Neural cell (in vitro differentiated cells): ENCODE results near the gene CHURC1. TPM values are rescaled to one million over a fixed set of nuclear protein-coding genes. Genes with fewer than 3 reads are reported as not detected.

Experiments used
- H2AFZ ChIP-seq: fragments of 200-600, 300-800 bp; sonication (generic), shearing (Covaris generic); 2 replicates; pipeline ENCODE4 v1.6.0; 2014; ENCODE audit warnings: low read depth, mild to moderate bottlenecking, antibody characterized with exemption, low read length, moderate library complexity
- H3F3A ChIP-seq: fragments of 200-600 bp; shearing (Covaris generic); 2 replicates; pipeline ENCODE4 v1.6.1; 2016; ENCODE audit warnings: mild to moderate bottlenecking, moderate library complexity, mixed read lengths, antibody characterized with exemption, low read length; ENCODE audit not compliant: insufficient read depth, poor library complexity, severe bottlenecking
- H3K27ac ChIP-seq: fragments of 200-600, 300-800 bp; sonication (generic), shearing (Covaris generic); 2 replicates; pipeline ENCODE4 v1.5.1; 2014; ENCODE audit warnings: mild to moderate bottlenecking, low read length, moderate library complexity
- H3K27me3 ChIP-seq: fragments of 300-800, 200-600 bp; sonication (generic), shearing (Covaris generic); 2 replicates; pipeline ENCODE4 v1.6.0; 2014; ENCODE audit warnings: mild to moderate bottlenecking, low read depth, low read length, moderate library complexity; ENCODE audit not compliant: insufficient read depth
- H3K36me3 ChIP-seq: fragments of 300-800, 200-600 bp; sonication (generic), shearing (Covaris generic); 2 replicates; pipeline ENCODE4 v1.5.1; 2014; ENCODE audit warnings: mild to moderate bottlenecking, antibody characterized with exemption, low read length, moderate library complexity; ENCODE audit not compliant: insufficient read depth
- H3K4me2 ChIP-seq: fragments of 300-800, 200-600 bp; sonication (generic), shearing (Covaris generic); 2 replicates; pipeline ENCODE4 v1.6.0; 2014; ENCODE audit warnings: mild to moderate bottlenecking, low read length
- H3K4me3 ChIP-seq: fragments of 300-800, 200-600 bp; sonication (generic), shearing (Covaris generic); 2 replicates; pipeline ENCODE4 v1.5.1; 2014; ENCODE audit warnings: mild to moderate bottlenecking, low read length, moderate library complexity
- H3K79me2 ChIP-seq: fragments of 200-600 bp; shearing (Covaris generic); replicated peaks from 2 replicates; pipeline ENCODE4 v1.6.0; 2014; ENCODE audit warnings: mild to moderate bottlenecking, low read length, moderate library complexity; ENCODE audit not compliant: insufficient read depth
- H3K9ac ChIP-seq: fragments of 300-800, 200-600 bp; sonication (generic), shearing (Covaris generic); 2 replicates; pipeline ENCODE4 v1.6.1; 2016; ENCODE audit warnings: mild to moderate bottlenecking, low read length, mixed read lengths
- H3K9me2 ChIP-seq: fragments of 200-600 bp; shearing (Covaris generic); 2 replicates; pipeline ENCODE4 v1.6.1; 2016; ENCODE audit warnings: mild to moderate bottlenecking, low read length, mixed read lengths; ENCODE audit not compliant: insufficient read depth
- H3K9me3 ChIP-seq: fragments of 200-600, 300-800 bp; sonication (generic), shearing (Covaris generic); 2 replicates; pipeline ENCODE4 v1.6.1; 2016; ENCODE audit warnings: mild to moderate bottlenecking, mixed run types, low read length, moderate library complexity, mixed read lengths
- H4K20me1 ChIP-seq: fragments of 200-600 bp; shearing (Covaris generic); 2 replicates; pipeline ENCODE4 v1.6.1; 2016; ENCODE audit warnings: mild to moderate bottlenecking, mixed run types; ENCODE audit not compliant: insufficient read depth
- EP300 ChIP-seq: fragments of 450-650 bp; conservative IDR thresholded peaks from 2 replicates; pipeline ENCODE4 v1.6.1; 2014; ENCODE audit warnings: antibody characterized with exemption, mild to moderate bottlenecking, moderate library complexity; ENCODE audit not compliant: poor library complexity, severe bottlenecking
- EZH2 ChIP-seq: fragments of 200-600, 300-800 bp; shearing (Covaris generic), sonication (generic); IDR thresholded peaks from 2 replicates; pipeline ENCODE4 v1.6.1; 2014; ENCODE audit warnings: antibody characterized with exemption, low read length, borderline replicate concordance, mild to moderate bottlenecking; ENCODE audit not compliant: insufficient read depth, poor library complexity, severe bottlenecking
- MXI1 ChIP-seq: fragments of 450-650 bp; conservative IDR thresholded peaks from 2 replicates; pipeline ENCODE4 v1.6.1; 2014; ENCODE audit warnings: antibody characterized with exemption, mild to moderate bottlenecking; ENCODE audit not compliant: poor library complexity, severe bottlenecking
- POLR2AphosphoS5 ChIP-seq: IDR thresholded peaks from 2 replicates; pipeline ENCODE4 v1.6.1; 2012
- RAD21 ChIP-seq: fragments of 450-650 bp; conservative IDR thresholded peaks from 2 replicates; pipeline ENCODE4 v1.6.1; 2014; ENCODE audit warnings: antibody characterized with exemption, mild to moderate bottlenecking, moderate library complexity
- SMC3 ChIP-seq: fragments of 450-650 bp; conservative IDR thresholded peaks from 2 replicates; pipeline ENCODE4 v1.6.1; 2014; ENCODE audit warnings: antibody characterized with exemption, mild to moderate bottlenecking, moderate library complexity; ENCODE audit not compliant: poor library complexity
- TAF1 ChIP-seq: IDR thresholded peaks from 2 replicates; pipeline ENCODE4 v1.6.1; 2012; ENCODE audit warnings: low read depth
- polyA plus RNA-seq: library from polyadenylated mRNA; depleted of rRNA; stranded (reverse); fragments of >200 nt; gene quantifications from 2 replicates; pipeline ENCODE4 v1.2.3, GENCODE V29; 2014
- TF ChIP-seq, protein P1 (sequence below): IDR thresholded peaks from 2 replicates; pipeline ENCODE4 v1.6.1; 2012; ENCODE audit warnings: borderline replicate concordance
- TF ChIP-seq, protein P2 (sequence below): fragments of 450-650 bp; IDR thresholded peaks from 2 replicates; pipeline ENCODE4 v1.5.1; 2014; ENCODE audit warnings: antibody characterized with exemption, mild to moderate bottlenecking, moderate library complexity; ENCODE audit not compliant: poor library complexity, severe bottlenecking

Gene CHURC1
- polyA plus RNA-seq, 1 donor from 2014 or later, result 69.5 TPM

DNA sequence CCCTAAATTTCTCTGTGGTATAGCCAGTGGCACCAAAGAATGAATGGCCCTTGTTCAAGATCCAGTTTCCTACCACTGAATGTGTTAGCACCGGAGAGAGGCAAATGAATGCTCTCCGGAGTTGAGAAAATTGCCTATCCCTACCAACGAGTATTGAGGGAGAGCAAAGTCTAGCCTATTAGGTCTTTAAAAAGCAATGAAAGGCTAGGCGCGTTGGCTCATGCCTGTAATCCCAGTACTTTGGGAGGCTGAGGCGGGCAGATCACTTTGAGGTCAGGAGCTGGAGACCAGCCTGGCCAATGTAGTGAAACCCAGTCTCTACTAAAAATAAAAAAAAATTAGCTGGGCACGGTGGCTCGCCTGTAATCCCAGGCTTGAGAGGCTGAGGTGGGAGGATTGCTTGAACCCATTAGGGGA lies 58.8 kb downstream of the CHURC1 start:
- TF ChIP-seq TAF1 (no peak), RAD21 (no peak), EZH2 (no peak), SMC3 (no peak), POLR2AphosphoS5 (no peak), EP300 (no peak), MXI1 (no peak)
- TF ChIP-seq, protein P1, sequence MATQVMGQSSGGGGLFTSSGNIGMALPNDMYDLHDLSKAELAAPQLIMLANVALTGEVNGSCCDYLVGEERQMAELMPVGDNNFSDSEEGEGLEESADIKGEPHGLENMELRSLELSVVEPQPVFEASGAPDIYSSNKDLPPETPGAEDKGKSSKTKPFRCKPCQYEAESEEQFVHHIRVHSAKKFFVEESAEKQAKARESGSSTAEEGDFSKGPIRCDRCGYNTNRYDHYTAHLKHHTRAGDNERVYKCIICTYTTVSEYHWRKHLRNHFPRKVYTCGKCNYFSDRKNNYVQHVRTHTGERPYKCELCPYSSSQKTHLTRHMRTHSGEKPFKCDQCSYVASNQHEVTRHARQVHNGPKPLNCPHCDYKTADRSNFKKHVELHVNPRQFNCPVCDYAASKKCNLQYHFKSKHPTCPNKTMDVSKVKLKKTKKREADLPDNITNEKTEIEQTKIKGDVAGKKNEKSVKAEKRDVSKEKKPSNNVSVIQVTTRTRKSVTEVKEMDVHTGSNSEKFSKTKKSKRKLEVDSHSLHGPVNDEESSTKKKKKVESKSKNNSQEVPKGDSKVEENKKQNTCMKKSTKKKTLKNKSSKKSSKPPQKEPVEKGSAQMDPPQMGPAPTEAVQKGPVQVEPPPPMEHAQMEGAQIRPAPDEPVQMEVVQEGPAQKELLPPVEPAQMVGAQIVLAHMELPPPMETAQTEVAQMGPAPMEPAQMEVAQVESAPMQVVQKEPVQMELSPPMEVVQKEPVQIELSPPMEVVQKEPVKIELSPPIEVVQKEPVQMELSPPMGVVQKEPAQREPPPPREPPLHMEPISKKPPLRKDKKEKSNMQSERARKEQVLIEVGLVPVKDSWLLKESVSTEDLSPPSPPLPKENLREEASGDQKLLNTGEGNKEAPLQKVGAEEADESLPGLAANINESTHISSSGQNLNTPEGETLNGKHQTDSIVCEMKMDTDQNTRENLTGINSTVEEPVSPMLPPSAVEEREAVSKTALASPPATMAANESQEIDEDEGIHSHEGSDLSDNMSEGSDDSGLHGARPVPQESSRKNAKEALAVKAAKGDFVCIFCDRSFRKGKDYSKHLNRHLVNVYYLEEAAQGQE, result no peak
- H3K79me2 ChIP-seq, result no peaks in the 10 kb centered on the region
- H3K9ac ChIP-seq, result no peak overlapping the region
- H4K20me1 ChIP-seq, result no peaks in the 10 kb centered on the region
- H3K27ac ChIP-seq, result no peak overlapping the region
- no peaks in the 10 kb centered on the region for H3K9me3 ChIP-seq
- no peak overlapping the region for H2AFZ ChIP-seq
- H3K27me3 ChIP-seq, result no peaks in the 10 kb centered on the region
- no peaks in the 10 kb centered on the region for H3K36me3 ChIP-seq
- H3K4me2 ChIP-seq, result no peak overlapping the region
- no peaks in the 10 kb centered on the region for H3K9me2 ChIP-seq
- H3K4me3 ChIP-seq, result peak overlapping the region; percentile 71
- no peaks in the 10 kb centered on the region for H3F3A ChIP-seq

DNA sequence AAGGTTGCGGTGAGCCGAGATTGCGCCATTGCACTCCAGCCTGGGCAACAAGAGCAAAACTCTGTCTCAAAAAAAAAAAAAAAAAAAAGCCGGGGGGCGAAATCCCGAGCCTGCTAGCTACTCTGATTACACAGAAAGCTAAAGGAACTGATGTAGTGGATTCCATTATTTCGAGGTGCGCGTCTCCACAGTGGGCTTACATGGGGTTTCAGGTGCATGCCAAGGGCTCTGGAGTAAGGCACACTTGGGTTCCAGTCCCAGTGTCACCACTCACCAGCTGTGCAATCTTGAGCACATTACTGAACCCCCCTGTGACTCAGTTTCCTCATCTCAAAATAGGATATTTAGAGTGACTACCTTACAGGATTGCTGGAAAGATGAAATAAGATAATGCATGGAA lies 59.6 kb downstream of the CHURC1 start:
- no peaks in the 10 kb centered on the region for H3K9me2 ChIP-seq
- no peak overlapping the region for H2AFZ ChIP-seq
- no peaks in the 10 kb centered on the region for H3K27me3 ChIP-seq
- no peak overlapping the region for H3K9ac ChIP-seq
- no peaks in the 10 kb centered on the region for H4K20me1 ChIP-seq
- no peaks in the 10 kb centered on the region for H3F3A ChIP-seq
- no peaks in the 10 kb centered on the region for H3K79me2 ChIP-seq
- H3K9me3 ChIP-seq, result no peaks in the 10 kb centered on the region
- no peak overlapping the region for H3K4me3 ChIP-seq
- no peak overlapping the region for H3K4me2 ChIP-seq
- H3K27ac ChIP-seq, result no peak overlapping the region
- no peak for TF ChIP-seq EZH2
- TF ChIP-seq MXI1, result no peak
- no peak for TF ChIP-seq POLR2AphosphoS5
- no peak for TF ChIP-seq EP300
- TF ChIP-seq, protein P1, result no peak
- TF ChIP-seq RAD21, result no peak
- TF ChIP-seq, protein P2, sequence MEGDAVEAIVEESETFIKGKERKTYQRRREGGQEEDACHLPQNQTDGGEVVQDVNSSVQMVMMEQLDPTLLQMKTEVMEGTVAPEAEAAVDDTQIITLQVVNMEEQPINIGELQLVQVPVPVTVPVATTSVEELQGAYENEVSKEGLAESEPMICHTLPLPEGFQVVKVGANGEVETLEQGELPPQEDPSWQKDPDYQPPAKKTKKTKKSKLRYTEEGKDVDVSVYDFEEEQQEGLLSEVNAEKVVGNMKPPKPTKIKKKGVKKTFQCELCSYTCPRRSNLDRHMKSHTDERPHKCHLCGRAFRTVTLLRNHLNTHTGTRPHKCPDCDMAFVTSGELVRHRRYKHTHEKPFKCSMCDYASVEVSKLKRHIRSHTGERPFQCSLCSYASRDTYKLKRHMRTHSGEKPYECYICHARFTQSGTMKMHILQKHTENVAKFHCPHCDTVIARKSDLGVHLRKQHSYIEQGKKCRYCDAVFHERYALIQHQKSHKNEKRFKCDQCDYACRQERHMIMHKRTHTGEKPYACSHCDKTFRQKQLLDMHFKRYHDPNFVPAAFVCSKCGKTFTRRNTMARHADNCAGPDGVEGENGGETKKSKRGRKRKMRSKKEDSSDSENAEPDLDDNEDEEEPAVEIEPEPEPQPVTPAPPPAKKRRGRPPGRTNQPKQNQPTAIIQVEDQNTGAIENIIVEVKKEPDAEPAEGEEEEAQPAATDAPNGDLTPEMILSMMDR, result no peak
- TF ChIP-seq SMC3, result no peak
- no peak for TF ChIP-seq TAF1
- H3K36me3 ChIP-seq, result no peaks in the 10 kb centered on the region
